Measurements from ENCODE around the gene FKBP5.
A peak's percentile ranks its signal among the peaks of the same experiment; 100 is the strongest.

The FKBP5 gene

DNA sequence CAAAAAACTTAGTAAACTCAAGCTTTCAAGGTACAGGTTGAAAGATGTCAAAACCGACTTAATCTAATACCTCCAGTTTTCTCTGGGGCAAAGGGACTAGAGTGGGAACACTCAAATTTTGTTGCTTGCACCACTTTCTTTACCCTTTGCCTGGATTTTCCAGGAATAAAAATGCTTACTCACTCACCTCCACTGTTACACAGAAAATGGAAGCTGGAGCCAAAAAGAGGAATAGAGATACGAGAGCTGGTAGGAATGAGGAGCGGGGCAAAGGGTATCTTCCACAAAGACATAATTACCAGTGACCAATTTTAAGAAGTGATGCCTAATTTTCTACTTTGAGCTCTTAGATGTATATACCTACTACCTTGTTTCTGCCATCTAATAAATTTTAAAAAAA lies 96.5 kb downstream of the FKBP5 start:
- in situ Hi-C loops (cut with HindIII; ENCODE audit: low sequenced_read_pairs), result no loop called here
- no peak overlapping the region for H3K4me3 ChIP-seq (ENCODE audit: low read depth, low read length)
- no peak for DNase-seq (ENCODE audit: low read depth, low spot score)
- TF ChIP-seq CTCF (IDR thresholded peaks at IDR 0.05; ENCODE audit: low read depth, low read length), result no peak

- H3K4me3 ChIP-seq (ENCODE audit: low read depth, low read length), result no peak overlapping the region
- no peak for TF ChIP-seq CTCF (IDR thresholded peaks at IDR 0.05; ENCODE audit: low read depth, low read length)
- DNase-seq (ENCODE audit: low read depth, low spot score), result peak; percentile 50
- in situ Hi-C loops (cut with HindIII; ENCODE audit: low sequenced_read_pairs), result no loop called here
Observed at GRCh38 chr6:35590622-35591066, 98.1 kb downstream of the FKBP5 start.

GRCh38 chr6:35589904-35590303 lies 98.8 kb downstream of the FKBP5 start:
- no peak for TF ChIP-seq CTCF (IDR thresholded peaks at IDR 0.05; ENCODE audit: low read depth, low read length)
- in situ Hi-C loops (cut with HindIII; ENCODE audit: low sequenced_read_pairs), result no loop called here
- DNase-seq (ENCODE audit: low read depth, low spot score), result no peak
- no peak overlapping the region for H3K4me3 ChIP-seq (ENCODE audit: low read depth, low read length)

- TF ChIP-seq CTCF (IDR thresholded peaks at IDR 0.05; ENCODE audit: low read depth, low read length), result no peak
- no peak overlapping the region for H3K4me3 ChIP-seq (ENCODE audit: low read depth, low read length)
- no peak for DNase-seq (ENCODE audit: low read depth, low spot score)
- in situ Hi-C loops (cut with HindIII; ENCODE audit: low sequenced_read_pairs), result no loop called here
Observed at GRCh38 chr6:35589201-35589739, 99.4 kb downstream of the FKBP5 start.

- H3K4me3 ChIP-seq (ENCODE audit: low read depth, low read length), result no peak overlapping the region
- no peak for DNase-seq (ENCODE audit: low read depth, low spot score)
- in situ Hi-C loops (cut with HindIII; ENCODE audit: low sequenced_read_pairs), result no loop called here
- no peak for TF ChIP-seq CTCF (IDR thresholded peaks at IDR 0.05; ENCODE audit: low read depth, low read length)
Observed at GRCh38 chr6:35587167-35587566, 101.5 kb downstream of the FKBP5 start.

DNA sequence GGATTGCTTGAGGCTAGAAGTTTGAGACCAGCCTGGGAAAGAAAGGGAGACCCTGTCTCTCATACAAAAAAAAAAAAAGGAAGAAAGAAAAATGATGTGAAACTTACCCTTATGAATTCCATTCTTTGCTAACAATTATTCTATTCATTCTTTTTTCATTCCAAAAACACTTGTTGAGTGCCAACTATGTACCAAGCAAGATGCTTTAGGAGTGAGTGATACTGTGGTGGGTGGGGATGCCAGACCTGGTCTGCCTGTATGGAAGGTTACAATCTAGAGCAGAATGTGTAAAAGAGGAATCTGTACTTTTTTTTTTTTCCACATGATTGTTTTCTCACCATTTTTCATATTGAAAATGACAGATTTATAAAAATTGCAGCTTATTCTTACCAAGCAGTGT lies 102.2 kb downstream of the FKBP5 start:
- DNase-seq (ENCODE audit: low read depth, low spot score), result no peak
- no peak overlapping the region for H3K4me3 ChIP-seq (ENCODE audit: low read depth, low read length)
- in situ Hi-C loops (cut with HindIII; ENCODE audit: low sequenced_read_pairs), result no loop called here
- no peak for TF ChIP-seq CTCF (IDR thresholded peaks at IDR 0.05; ENCODE audit: low read depth, low read length)

GRCh38 chr6:35585658-35586057 lies 103.1 kb downstream of the FKBP5 start:
- H3K4me3 ChIP-seq (ENCODE audit: low read depth, low read length), result no peak overlapping the region
- DNase-seq (ENCODE audit: low read depth, low spot score), result no peak
- in situ Hi-C loops (cut with HindIII; ENCODE audit: low sequenced_read_pairs), result no loop called here
- TF ChIP-seq CTCF (IDR thresholded peaks at IDR 0.05; ENCODE audit: low read depth, low read length), result no peak

Data from astrocyte of the spinal cord (primary cell).